IgD-negative memory B cell (primary cell): ENCODE data around the gene PGGHG. TPM values are rescaled to one million over a fixed set of nuclear protein-coding genes. Genes with fewer than 3 reads are reported as not detected.
"Not testable (repeated sequence)": the region's sequence is repeated elsewhere in the genome, so short reads cannot be mapped to it uniquely, and the experiment has no call there.

Source experiments
- H3K27ac Mint-ChIP-seq, 3 donors: one replicate each; pipeline ENCODE4 v1.8.0; 2020 to 2022; ENCODE audit warnings: mild to moderate bottlenecking in 3 of 3, mixed read lengths in 3 of 3, moderate library complexity in 1 of 3
- H3K27me3 Mint-ChIP-seq: one replicate; pipeline ENCODE4 v1.8.0; 2021; ENCODE audit warnings: mixed read lengths
- H3K36me3 Mint-ChIP-seq: one replicate; pipeline ENCODE4 v1.8.0; 2020; ENCODE audit warnings: mild to moderate bottlenecking, mixed read lengths
- H3K4me1 Mint-ChIP-seq, 3 donors: one replicate each; pipeline ENCODE4 v1.8.0; 2020 to 2022; ENCODE audit warnings: mixed read lengths in 3 of 3, mild to moderate bottlenecking in 1 of 3
- H3K4me3 Mint-ChIP-seq, 4 donors: one replicate each; pipeline ENCODE4 v1.8.0; 2020 to 2022; ENCODE audit warnings: mild to moderate bottlenecking in 4 of 4, mixed read lengths in 4 of 4, moderate library complexity in 3 of 4
- H3K9me3 Mint-ChIP-seq, 3 donors: one replicate each; pipeline ENCODE4 v1.8.0; 2020 to 2021; ENCODE audit warnings: mixed read lengths in 3 of 3, mild to moderate bottlenecking in 1 of 3
- polyA plus RNA-seq: library from polyadenylated mRNA; unstranded; fragments of 300-500 nt; fragmentation: Illumina TruSeq; gene quantifications from one replicate; pipeline ENCODE4 v1.2.3, GENCODE V29; 2021

Gene PGGHG
- polyA plus RNA-seq, 1 donor from 2014 or later, result 6.1 TPM

DNA sequence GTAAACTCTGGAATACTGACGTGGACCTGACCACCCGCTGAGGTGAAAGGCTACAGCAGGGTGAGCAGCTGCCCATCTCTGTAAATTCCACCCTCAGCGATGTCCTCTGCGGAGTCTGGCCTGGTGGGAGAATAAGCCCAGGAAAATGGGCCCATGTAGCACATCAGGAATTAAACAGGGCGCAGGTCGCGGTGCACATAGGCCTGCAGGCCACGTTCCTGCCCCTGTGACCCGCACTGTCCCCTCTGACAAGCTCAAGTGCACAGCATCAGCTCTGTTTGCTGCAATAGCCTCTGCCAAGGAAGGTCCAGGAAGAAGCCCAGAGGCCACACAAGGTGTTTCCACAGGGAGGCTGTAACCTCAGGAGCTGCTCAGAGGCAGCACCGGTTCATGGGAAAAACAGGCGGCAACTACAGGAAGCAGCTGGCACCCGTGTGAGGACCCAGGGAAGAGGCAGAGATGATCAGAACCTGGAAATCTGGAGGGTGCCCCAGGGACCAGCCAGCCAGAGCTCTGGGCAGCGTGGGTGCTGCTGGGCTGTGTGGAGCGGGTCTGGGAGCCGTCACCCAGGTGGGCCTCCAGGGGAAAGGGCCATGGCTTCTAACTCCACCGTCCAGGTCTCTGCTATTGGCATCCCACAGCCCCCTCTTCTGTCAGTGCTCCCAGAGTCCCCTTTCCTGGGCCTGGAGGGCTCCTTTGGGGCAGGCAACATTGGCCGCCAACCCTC lies 17.9 kb downstream of the PGGHG start:
- Mint-ChIP-seq H3K4me3 (peak overlapping the region in 2 of 4 donors; percentile 49 to 89), H3K27me3 (peaks cover 2% of the 10 kb centered on the region)

DNA sequence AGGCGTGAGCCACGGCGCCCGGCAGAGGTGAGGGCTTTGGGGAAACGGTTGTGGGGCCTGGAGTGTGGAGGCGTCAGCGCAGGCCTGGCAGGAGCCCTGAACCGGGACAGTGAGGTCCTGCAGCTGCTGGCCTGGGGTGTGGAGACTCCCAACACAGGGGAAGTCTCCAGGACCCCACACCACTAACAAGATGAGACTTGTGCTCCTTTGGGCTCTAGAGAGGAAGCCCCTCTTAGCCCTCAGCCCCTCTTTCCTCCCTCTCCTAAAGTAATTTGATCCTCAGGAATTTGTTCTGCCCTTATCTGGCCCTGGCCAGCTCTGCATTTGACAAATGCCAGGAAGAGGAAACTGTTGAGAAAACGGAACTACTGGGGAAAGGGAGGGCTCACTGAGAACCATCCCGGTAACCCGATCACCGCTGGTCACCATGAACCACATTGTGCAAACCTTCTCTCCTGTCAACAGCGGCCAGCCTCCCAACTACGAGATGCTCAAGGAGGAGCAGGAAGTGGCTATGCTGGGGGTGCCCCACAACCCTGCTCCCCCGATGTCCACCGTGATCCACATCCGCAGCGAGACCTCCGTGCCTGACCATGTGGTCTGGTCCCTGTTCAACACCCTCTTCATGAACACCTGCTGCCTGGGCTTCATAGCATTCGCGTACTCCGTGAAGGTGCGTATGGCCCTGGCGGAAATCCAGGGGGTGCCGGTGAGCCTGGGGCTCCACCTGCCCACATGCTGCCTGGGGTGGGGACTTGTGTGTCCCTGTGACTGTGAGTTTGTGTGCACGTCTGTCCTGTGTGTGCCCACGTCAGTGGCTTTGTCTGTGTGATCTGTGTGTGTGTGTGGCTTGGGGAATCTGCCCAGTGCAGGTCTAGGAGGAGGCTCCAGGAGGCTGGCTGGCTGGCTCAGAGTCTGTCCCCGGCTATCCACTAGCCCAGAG lies 19.1 kb downstream of the PGGHG start, which contains the start of gene IFITM2:
IFITM2 (plus strand) TSS at position 51 of the 943 bp plus-strand sequence; CDS start at position 428, 377 bp downstream.
- peak within 1 kb of the TSS; percentile 77 to 99 (median 96) for H3K27ac Mint-ChIP-seq
- H3K4me3 Mint-ChIP-seq, result peak within 1 kb of the TSS; percentile 90 to 97 (median 96)
- not testable (repeated sequence) for H3K27me3 Mint-ChIP-seq, H3K36me3 Mint-ChIP-seq, H3K9me3 Mint-ChIP-seq
- peaks cover 37 to 40% (median 39%) of the 10 kb centered on the region in 3 donors for H3K4me1 Mint-ChIP-seq

More for the DNA sequence above, 17.9 kb downstream of the PGGHG start:
- peak overlapping the region in 2 of 3 donors; percentile 10 to 59 for H3K27ac Mint-ChIP-seq
- no peaks in the 10 kb centered on the region for H3K36me3 Mint-ChIP-seq
- H3K9me3 Mint-ChIP-seq, result no peaks in the 10 kb centered on the region
- H3K4me1 Mint-ChIP-seq, result peaks cover 37 to 44% (median 38%) of the 10 kb centered on the region in 3 donors

- H3K27me3 Mint-ChIP-seq, H3K9me3 Mint-ChIP-seq, H3K36me3 Mint-ChIP-seq: not testable (repeated sequence)
- Mint-ChIP-seq H3K4me1 (peaks cover 37 to 41% (median 37%) of the 10 kb centered on the region in 3 donors), H3K4me3 (peak overlapping the region; percentile 90 to 97 (median 96)), H3K27ac (peak overlapping the region; percentile 77 to 99 (median 96))
Measured at GRCh38 chr11:308740-309665, 20.1 kb downstream of the PGGHG start.

DNA sequence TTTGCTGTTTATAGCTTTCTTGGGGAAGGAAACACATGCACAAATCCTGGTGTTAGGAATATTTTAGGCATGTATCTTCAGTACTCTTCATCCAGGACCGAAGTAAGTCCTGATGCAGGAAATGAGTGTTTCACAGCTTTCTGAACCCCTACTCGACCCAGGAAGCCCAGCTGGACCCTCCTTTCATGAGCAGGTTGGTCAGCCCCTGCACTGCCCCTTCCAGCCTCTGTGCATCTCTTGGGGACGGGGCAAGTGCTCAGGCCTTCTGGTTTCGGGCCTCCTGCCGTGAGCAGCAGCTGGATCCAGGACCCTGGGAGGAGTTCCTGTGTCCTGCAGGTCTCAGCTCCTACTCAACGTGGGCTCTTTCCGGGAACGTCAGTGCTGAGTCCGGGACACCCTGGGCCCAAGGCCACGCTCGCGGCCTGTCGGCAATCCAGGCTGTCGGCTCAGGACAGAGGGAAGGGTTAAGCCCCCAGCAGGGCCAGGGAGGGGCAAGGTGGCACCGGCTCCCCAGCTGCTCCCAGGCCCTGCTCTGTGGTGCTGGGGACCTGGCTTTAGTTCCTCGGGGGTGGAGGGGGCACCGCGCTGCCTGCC lies 21.1 kb downstream of the PGGHG start:
- not testable (repeated sequence) for H3K9me3 Mint-ChIP-seq, H3K36me3 Mint-ChIP-seq, H3K27me3 Mint-ChIP-seq
- H3K4me3 Mint-ChIP-seq, result peak overlapping the region; percentile 90 to 97 (median 96)
- H3K4me1 Mint-ChIP-seq, result peaks cover 37 to 40% (median 39%) of the 10 kb centered on the region in 3 donors
- H3K27ac Mint-ChIP-seq, result peak overlapping the region; percentile 77 to 99 (median 96)

DNA sequence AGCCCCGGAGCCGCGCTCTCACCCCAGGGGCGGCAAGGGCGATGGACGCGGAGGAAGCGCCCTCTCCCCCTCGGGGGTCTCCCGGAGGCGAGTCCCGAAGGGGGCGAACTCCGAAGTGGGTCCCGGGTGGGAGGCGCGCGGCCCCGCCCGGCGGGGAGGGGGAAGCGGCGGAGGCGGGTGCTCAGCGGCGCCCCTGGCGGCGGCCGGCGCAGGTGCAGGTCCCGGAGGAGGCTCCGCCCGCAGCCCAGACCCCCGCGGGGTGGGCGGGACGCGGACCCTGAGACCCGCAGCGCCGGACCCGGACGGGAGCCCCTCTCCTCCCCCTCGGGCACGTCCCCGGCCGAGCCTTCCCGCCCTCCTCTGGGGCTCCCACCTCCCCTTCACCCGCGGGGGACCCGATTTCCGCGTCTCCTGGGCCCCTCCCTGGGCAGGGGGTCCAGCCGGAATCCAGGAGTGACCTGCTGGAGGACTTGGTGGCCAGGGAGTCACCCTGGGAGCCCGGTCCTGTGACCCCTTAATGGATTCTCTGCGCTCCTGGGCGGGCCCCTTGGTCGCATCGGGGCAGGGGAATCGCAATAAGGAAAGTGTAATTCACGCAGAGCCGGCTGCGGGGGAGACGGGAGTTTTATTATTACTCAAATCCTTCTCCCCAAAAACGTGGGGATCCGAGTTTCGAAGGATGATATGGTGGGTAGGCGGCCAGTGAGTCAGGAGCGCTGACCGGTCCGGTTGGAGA lies 22.3 kb downstream of the PGGHG start:
- H3K9me3 Mint-ChIP-seq, H3K27me3 Mint-ChIP-seq, H3K36me3 Mint-ChIP-seq: not testable (repeated sequence)
- peak overlapping the region in 2 of 3 donors; percentile 76 to 87 for H3K27ac Mint-ChIP-seq
- peak overlapping the region; percentile 83 to 93 (median 92) for H3K4me3 Mint-ChIP-seq
- peaks cover 30 to 40% (median 34%) of the 10 kb centered on the region in 3 donors for H3K4me1 Mint-ChIP-seq

GRCh38 chr11:312092-312816 lies 23.3 kb downstream of the PGGHG start:
- peaks cover 35 to 44% (median 37%) of the 10 kb centered on the region in 3 donors for H3K4me1 Mint-ChIP-seq
- peaks cover 2% of the 10 kb centered on the region for H3K27me3 Mint-ChIP-seq
- peak overlapping the region; percentile 83 to 94 (median 92) for H3K4me3 Mint-ChIP-seq
- peak overlapping the region; percentile 87 to 94 (median 92) for H3K27ac Mint-ChIP-seq
- no peaks in the 10 kb centered on the region for H3K36me3 Mint-ChIP-seq
- H3K9me3 Mint-ChIP-seq, result no peaks in the 10 kb centered on the region

GRCh38 chr11:313304-313786 lies 24.4 kb downstream of the PGGHG start:
- H3K36me3 Mint-ChIP-seq, result no peaks in the 10 kb centered on the region
- H3K9me3 Mint-ChIP-seq, result no peaks in the 10 kb centered on the region
- H3K27me3 Mint-ChIP-seq, result peaks cover 2% of the 10 kb centered on the region
- peaks cover 30 to 43% (median 35%) of the 10 kb centered on the region in 3 donors for H3K4me1 Mint-ChIP-seq
- peak overlapping the region; percentile 90 to 94 (median 93) for H3K4me3 Mint-ChIP-seq
- H3K27ac Mint-ChIP-seq, result peak overlapping the region; percentile 73 to 96 (median 92)

DNA sequence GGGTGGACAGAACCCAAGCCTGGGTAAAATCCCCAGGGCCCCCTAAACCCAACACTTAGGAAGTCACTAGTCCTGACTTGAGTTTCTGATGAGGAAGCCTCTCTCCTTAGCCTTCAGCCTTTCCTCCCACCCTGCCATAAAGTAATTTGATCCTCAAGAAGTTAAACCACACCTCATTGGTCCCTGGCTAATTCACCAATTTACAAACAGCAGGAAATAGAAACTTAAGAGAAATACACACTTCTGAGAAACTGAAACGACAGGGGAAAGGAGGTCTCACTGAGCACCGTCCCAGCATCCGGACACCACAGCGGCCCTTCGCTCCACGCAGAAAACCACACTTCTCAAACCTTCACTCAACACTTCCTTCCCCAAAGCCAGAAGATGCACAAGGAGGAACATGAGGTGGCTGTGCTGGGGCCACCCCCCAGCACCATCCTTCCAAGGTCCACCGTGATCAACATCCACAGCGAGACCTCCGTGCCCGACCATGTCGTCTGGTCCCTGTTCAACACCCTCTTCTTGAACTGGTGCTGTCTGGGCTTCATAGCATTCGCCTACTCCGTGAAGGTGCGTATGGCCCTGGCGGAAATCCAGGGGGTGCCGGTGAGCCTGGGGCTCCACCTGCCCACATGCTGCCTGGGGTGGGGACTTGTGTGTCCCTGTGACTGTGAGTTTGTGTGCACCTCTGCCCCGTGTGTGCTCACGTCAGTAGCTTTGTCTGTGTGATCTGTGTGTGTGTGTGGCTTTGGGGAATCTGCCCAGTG lies 25.0 kb downstream of the PGGHG start, which contains the start of gene IFITM1:
IFITM1 (plus strand) TSS at position 254 of the 767 bp plus-strand sequence; CDS start at position 385, 131 bp downstream.
- Mint-ChIP-seq H3K27me3 (peaks cover 2% of the 10 kb centered on the region), H3K27ac (peak within 1 kb of the TSS; percentile 73 to 96 (median 92)), H3K36me3 (no peaks in the 10 kb centered on the region), H3K4me3 (peak within 1 kb of the TSS; percentile 90 to 94 (median 93)), H3K9me3 (no peaks in the 10 kb centered on the region), H3K4me1 (peaks cover 29 to 40% (median 33%) of the 10 kb centered on the region in 3 donors)

DNA sequence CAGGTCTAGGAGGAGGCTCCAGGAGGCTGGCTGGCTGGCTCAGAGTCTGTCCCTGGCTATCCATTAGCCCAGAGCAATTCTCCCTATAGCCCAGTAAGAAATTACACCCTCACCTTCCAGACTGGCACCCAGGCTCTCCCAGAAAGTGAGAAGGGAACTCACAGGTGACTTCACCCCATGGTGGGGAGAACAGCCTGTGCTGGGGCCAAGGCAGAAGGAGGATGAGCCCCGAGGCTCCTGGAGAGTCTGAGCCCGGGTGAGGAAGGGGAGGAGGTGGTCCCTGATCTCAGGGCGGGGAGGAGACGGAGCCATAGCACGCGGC lies 25.6 kb downstream of the PGGHG start:
- not testable (repeated sequence) for H3K27me3 Mint-ChIP-seq, H3K36me3 Mint-ChIP-seq, H3K9me3 Mint-ChIP-seq
- Mint-ChIP-seq H3K4me1 (peaks cover 24 to 35% (median 28%) of the 10 kb centered on the region in 3 donors), H3K4me3 (peak overlapping the region; percentile 90 to 94 (median 93)), H3K27ac (peak overlapping the region; percentile 73 to 96 (median 92))

DNA sequence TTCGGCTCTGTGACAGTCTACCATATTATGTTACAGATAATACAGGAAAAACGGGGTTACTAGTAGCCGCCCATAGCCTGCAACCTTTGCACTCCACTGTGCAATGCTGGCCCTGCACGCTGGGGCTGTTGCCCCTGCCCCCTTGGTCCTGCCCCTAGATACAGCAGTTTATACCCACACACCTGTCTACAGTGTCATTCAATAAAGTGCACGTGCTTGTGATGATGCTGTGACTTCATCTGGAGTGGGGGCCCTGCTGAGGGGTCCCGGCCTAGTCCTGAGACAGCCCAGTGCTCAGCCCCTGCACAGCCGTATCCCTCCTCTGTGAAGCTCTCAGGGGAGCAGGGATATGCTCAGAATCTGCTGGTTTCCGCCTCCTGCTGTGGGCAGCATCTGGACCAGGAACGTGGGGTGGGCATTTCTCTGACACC lies 26.1 kb downstream of the PGGHG start:
- Mint-ChIP-seq H3K36me3 (no peaks in the 10 kb centered on the region), H3K27me3 (no peaks in the 10 kb centered on the region), H3K4me1 (peaks cover 22 to 33% (median 24%) of the 10 kb centered on the region in 3 donors), H3K4me3 (peak overlapping the region; percentile 90 to 94 (median 93)), H3K27ac (peak overlapping the region; percentile 73 to 96 (median 78)), H3K9me3 (no peaks in the 10 kb centered on the region)

GRCh38 chr11:315516-315994 lies 26.6 kb downstream of the PGGHG start:
- H3K27me3 Mint-ChIP-seq, result peaks cover 4% of the 10 kb centered on the region
- H3K27ac Mint-ChIP-seq, result peak overlapping the region in 1 of 3 donors; percentile 73
- peak overlapping the region; percentile 81 to 94 (median 92) for H3K4me3 Mint-ChIP-seq
- H3K9me3 Mint-ChIP-seq, result no peaks in the 10 kb centered on the region
- peaks cover 24 to 37% (median 26%) of the 10 kb centered on the region in 3 donors for H3K4me1 Mint-ChIP-seq
- no peaks in the 10 kb centered on the region for H3K36me3 Mint-ChIP-seq
